Adrenal gland (tissue), 12 donors: ENCODE measurements around the gene TSPAN9. TPM values are rescaled to one million over a fixed set of nuclear protein-coding genes. Genes with fewer than 3 reads are reported as not detected.
A peak's percentile ranks its signal among the peaks of the same experiment; 100 is the strongest.

Experiments used
- DNase-seq, 7 donors: peaks; one replicate each; pipeline ENCODE4 v3.0.0-alpha.2; 2019 to 2020
- H3K27ac ChIP-seq, 5 donors: fragments of 200-600 bp; sonication (generic) in 4 of 5; 1 replicate in 3 of 5; 2 replicates in 2 of 5; pipeline versions ENCODE4 v1.5.1 to v1.8.0; 2016 to 2020; ENCODE audit warnings: mild to moderate bottlenecking in 1 of 5
- H3K27me3 ChIP-seq: fragments of 200-600 bp; 2 replicates; pipeline ENCODE4 v1.8.0; 2021
- H3K36me3 ChIP-seq, 2 donors: fragments of 200-600 bp; replicated peaks in 1 of 2; 1 replicate in 1 of 2; 2 replicates in 1 of 2; pipeline versions ENCODE4 v1.5.1 to v1.8.0; 2018 to 2022
- H3K4me1 ChIP-seq, 2 donors: fragments of 200-600 bp; replicated peaks in 1 of 2; 1 replicate in 1 of 2; 2 replicates in 1 of 2; pipeline versions ENCODE4 v1.5.1 to v1.8.0; 2018 to 2021
- H3K4me3 ChIP-seq, 4 donors: fragments of 200-600 bp; sonication (generic) in 3 of 4; one replicate each; pipeline ENCODE4 v1.5.1; 2016 to 2018
- H3K9me3 ChIP-seq, 3 donors: fragments of 200-600 bp; sonication (generic) in 1 of 3; replicated peaks in 1 of 3; 1 replicate in 2 of 3; 2 replicates in 1 of 3; pipeline versions ENCODE4 v1.5.1 to v1.8.0; 2016 to 2021
- CTCF ChIP-seq, 6 experiments: fragments of 450-650 bp in 4 of 6; fragments of 200-600 bp in 2 of 6; sonication (generic) in 1 of 6; IDR thresholded peaks; 1 replicate in 5 of 6; 2 replicates in 1 of 6; pipeline versions ENCODE4 v1.5.1 to v1.8.0; 2016 to 2021; ENCODE audit warnings: antibody characterized with exemption in 6 of 6, mild to moderate bottlenecking in 2 of 6, moderate library complexity in 1 of 6
- POLR2A ChIP-seq, 2 donors: fragments of 450-650 bp; IDR thresholded peaks; one replicate each; pipeline ENCODE4 v1.6.1; 2017; ENCODE audit warnings: antibody characterized with exemption in 2 of 2, mild to moderate bottlenecking in 2 of 2, moderate library complexity in 1 of 2
- WGBS, 4 donors: extraction: QIAGEN DNeasy Blood & Tissue Kit in 2 of 4; methylation state at CpG; one replicate each; pipeline versions ENCODE4 v1.1.5 to v1.1.7; 2013 to 2017; 5-methylcytosine and 5-hydroxymethylcytosine counted together
- intact Hi-C, 2 donors: fragments of 100-400 bp; cut with DNase I; formaldehyde crosslinking; loops; one replicate each; pipeline versions ENCODE4 v1.14.1 to v1.15.0; 2022 to 2023
- polyA plus RNA-seq, 3 donors: library from polyadenylated mRNA; stranded (reverse); fragments of 200-250 nt in 2 of 3; fragments of 350-450 nt in 1 of 3; fragmentation: Illumina TruSeq in 1 of 3; extraction: RNeasy Lipid Tissue Mini Kit (QIAGEN cat#74804) in 1 of 3; gene quantifications; one replicate each; pipeline ENCODE4 v1.2.3, GENCODE V29; 2013 to 2014
- total RNA-seq, 9 donors: library from RNA; depleted of rRNA in 4 of 9; stranded (reverse); fragments of >200 nt in 4 of 9; fragments of 120-200 nt in 1 of 9; fragmentation: NEBNext Ultra II Directional in 1 of 9; extraction: Animal tissue kit (Norgen Biotek cat#: 25700) in 1 of 9; gene quantifications; one replicate each; pipeline versions ENCODE4 v1.1.0 to v1.2.4, GENCODE V29; 2013 to 2023
- donor health status: healthy with polysubstance abuse.
- donor health status: Bipolar disorder and iron deficiency.
- donor health status: DM: yes; HTN: yes; CAD: no.
- donor health status: DM: no; HTN: no; CAD: no.
- donor health status: DM: no; HTN: no; CAD: no.
- donor health status: DM: yes; HTN: yes; CAD: no.

TSPAN9 gene
- total and polyA plus RNA-seq, 12 donors, result 12.4 to 31.4 (median 22.4) TPM

- DNase-seq, result no peak
Observed at GRCh38 chr12:3149515-3150307, 72.5 kb downstream of the TSPAN9 start.

GRCh38 chr12:3150308-3150670 is 73.1 kb downstream of the TSPAN9 start:
- no peaks in the 10 kb centered on the region for H3K36me3 ChIP-seq
- no peaks in the 10 kb centered on the region for H3K9me3 ChIP-seq
- H3K27ac ChIP-seq, result no peak overlapping the region
- WGBS, 4 donors, result 88 to 90% (median 89%) methylated on average over 5 of the region's 5 CpGs
- intact Hi-C loops, result no loop called here
- DNase-seq, result no peak
- H3K27me3 ChIP-seq, result no peaks in the 10 kb centered on the region
- TF ChIP-seq POLR2A (IDR thresholded peaks at IDR 0.05) (no peak), CTCF (IDR thresholded peaks at IDR 0.05) (no peak)
- H3K4me1 ChIP-seq, result peaks cover 0 to 12% of the 10 kb centered on the region in 2 donors
- no peak overlapping the region for H3K4me3 ChIP-seq

More at GRCh38 chr12:3149515-3150307, 72.5 kb downstream of the TSPAN9 start:
- TF ChIP-seq POLR2A (IDR thresholded peaks at IDR 0.05) (no peak), CTCF (IDR thresholded peaks at IDR 0.05) (no peak)
- Histone ChIP-seq H3K27ac (no peak overlapping the region), H3K9me3 (no peaks in the 10 kb centered on the region), H3K27me3 (no peaks in the 10 kb centered on the region), H3K36me3 (no peaks in the 10 kb centered on the region), H3K4me3 (no peak overlapping the region), H3K4me1 (peaks cover 0 to 17% of the 10 kb centered on the region in 2 donors)
- WGBS, 4 donors, result 87 to 95% (median 91%) methylated on average over 10 of the region's 10 CpGs
- intact Hi-C loops, result no loop called here

- Histone ChIP-seq H3K4me3 (no peak overlapping the region), H3K36me3 (no peaks in the 10 kb centered on the region), H3K27ac (peak overlapping the region in 1 of 5 donors; percentile 11), H3K9me3 (no peaks in the 10 kb centered on the region), H3K27me3 (no peaks in the 10 kb centered on the region), H3K4me1 (peaks cover 0 to 12% of the 10 kb centered on the region in 2 donors)
- WGBS, 4 donors, result 64 to 77% (median 73%) methylated on average over 17 to 19 of the region's 19 CpGs
- intact Hi-C loops, result no loop called here
- no peak for DNase-seq
- TF ChIP-seq POLR2A (IDR thresholded peaks at IDR 0.05) (no peak), CTCF (IDR thresholded peaks at IDR 0.05) (no peak)
Observed at GRCh38 chr12:3150931-3151835, 74.0 kb downstream of the TSPAN9 start.

GRCh38 chr12:3152011-3152511 is 74.9 kb downstream of the TSPAN9 start:
- Histone ChIP-seq H3K27ac (peak overlapping the region in 1 of 5 donors; percentile 73), H3K36me3 (no peaks in the 10 kb centered on the region), H3K4me1 (peaks cover 0 to 12% of the 10 kb centered on the region in 2 donors), H3K4me3 (no peak overlapping the region), H3K27me3 (no peaks in the 10 kb centered on the region), H3K9me3 (no peaks in the 10 kb centered on the region)
- DNase-seq, result peak in 1 of 7 donors; percentile 41
- 64 to 76% (median 72%) methylated on average over 5 of the region's 5 CpGs for WGBS, 4 donors
- no peak for TF ChIP-seq POLR2A (IDR thresholded peaks at IDR 0.05)
- no peak for TF ChIP-seq CTCF (IDR thresholded peaks at IDR 0.05)
- intact Hi-C loops, result no loop called here
